SK-N-SH (cell line): Measurements from ENCODE around the gene TCOF1.

ENCODE experiments used
- EP300 ChIP-seq, 2 experiments: IDR thresholded peaks; 2 replicates each; pipeline versions ENCODE4 v1.4.0 to v1.6.1; 2012; ENCODE audit warnings: borderline replicate concordance in 1 of 2, low read depth in 1 of 2, low read length in 1 of 2
- GATA2 ChIP-seq: sonication (generic); formaldehyde crosslinking; IDR thresholded peaks from 2 replicates; pipeline ENCODE4 v1.5.0; 2020; ENCODE audit warnings: mild to moderate bottlenecking, missing genetic modification reagents
- JUND ChIP-seq: IDR thresholded peaks from 2 replicates; pipeline ENCODE4 v1.4.0; 2012
- POLR2AphosphoS5 ChIP-seq: IDR thresholded peaks from 2 replicates; pipeline ENCODE4 v1.6.1; 2012; ENCODE audit warnings: low read depth, low read length
- RXRA ChIP-seq: IDR thresholded peaks from 2 replicates; pipeline ENCODE4 v1.4.0; 2012; ENCODE audit warnings: low read depth, mild to moderate bottlenecking, borderline replicate concordance
- SIN3A ChIP-seq: IDR thresholded peaks from 2 replicates; pipeline ENCODE4 v1.6.1; 2012; ENCODE audit warnings: low read depth, mild to moderate bottlenecking, low read length, moderate library complexity, borderline replicate concordance
- SMC3 ChIP-seq: IDR thresholded peaks from 2 replicates; pipeline ENCODE4 v1.6.1; 2012; ENCODE audit warnings: low read depth, low read length, improper control_type of control experiment
- TCF12 ChIP-seq: IDR thresholded peaks from 2 replicates; pipeline ENCODE4 v1.4.0; 2012
- ZBTB33 ChIP-seq: IDR thresholded peaks from 2 replicates; pipeline ENCODE4 v1.4.0; 2012; ENCODE audit warnings: low read depth, borderline replicate concordance
- TF ChIP-seq, protein P1 (sequence below): fragments of 200-600 bp; sonication (generic); IDR thresholded peaks from 2 replicates; pipeline ENCODE4 v1.6.1; 2017; ENCODE audit warnings: antibody characterized with exemption, mild to moderate bottlenecking, moderate library complexity

- TF ChIP-seq, protein P1, sequence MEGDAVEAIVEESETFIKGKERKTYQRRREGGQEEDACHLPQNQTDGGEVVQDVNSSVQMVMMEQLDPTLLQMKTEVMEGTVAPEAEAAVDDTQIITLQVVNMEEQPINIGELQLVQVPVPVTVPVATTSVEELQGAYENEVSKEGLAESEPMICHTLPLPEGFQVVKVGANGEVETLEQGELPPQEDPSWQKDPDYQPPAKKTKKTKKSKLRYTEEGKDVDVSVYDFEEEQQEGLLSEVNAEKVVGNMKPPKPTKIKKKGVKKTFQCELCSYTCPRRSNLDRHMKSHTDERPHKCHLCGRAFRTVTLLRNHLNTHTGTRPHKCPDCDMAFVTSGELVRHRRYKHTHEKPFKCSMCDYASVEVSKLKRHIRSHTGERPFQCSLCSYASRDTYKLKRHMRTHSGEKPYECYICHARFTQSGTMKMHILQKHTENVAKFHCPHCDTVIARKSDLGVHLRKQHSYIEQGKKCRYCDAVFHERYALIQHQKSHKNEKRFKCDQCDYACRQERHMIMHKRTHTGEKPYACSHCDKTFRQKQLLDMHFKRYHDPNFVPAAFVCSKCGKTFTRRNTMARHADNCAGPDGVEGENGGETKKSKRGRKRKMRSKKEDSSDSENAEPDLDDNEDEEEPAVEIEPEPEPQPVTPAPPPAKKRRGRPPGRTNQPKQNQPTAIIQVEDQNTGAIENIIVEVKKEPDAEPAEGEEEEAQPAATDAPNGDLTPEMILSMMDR: no peak
- TF ChIP-seq JUND: no peak
- no peak for TF ChIP-seq TCF12
- no peak for TF ChIP-seq POLR2AphosphoS5
- TF ChIP-seq GATA2 (CRISPR knock-in tag): no peak
- no peak for TF ChIP-seq EP300 (IDR thresholded peaks at IDR 0.05; ENCODE audit: borderline replicate concordance in 1 of 2, low read depth in 1 of 2, low read length in 1 of 2)
- no peak for TF ChIP-seq SMC3
- TF ChIP-seq RXRA: no peak
- no peak for TF ChIP-seq SIN3A
- TF ChIP-seq ZBTB33: no peak
Measured at GRCh38 chr5:150392680-150393079, 35.2 kb downstream of the TCOF1 start.
